HG02885 (cell line): ENCODE measurements around the gene SEMA3C.
"Not testable (repeated sequence)": the region's sequence is repeated elsewhere in the genome, so short reads cannot be mapped to it uniquely, and the experiment has no call there.

ENCODE experiments used
- ATAC-seq: cut with Tn5 transposase; IDR thresholded peaks from one replicate; pipeline ENCODE4 v1.9.1; 2021; ENCODE audit warnings: mild to moderate bottlenecking; ENCODE audit not compliant: unreplicated experiment, poor library complexity

Gene SEMA3C

GRCh38 chr7:80932536-80932935 is 13.7 kb upstream of the SEMA3C start:
- ATAC-seq = no peak

- no peak for ATAC-seq
Observed at GRCh38 chr7:80929619-80930018, 10.8 kb upstream of the SEMA3C start.

GRCh38 chr7:80926955-80927354 is 8.1 kb upstream of the SEMA3C start:
- ATAC-seq = not testable (repeated sequence)

- no peak for ATAC-seq
Observed at GRCh38 chr7:80924090-80924489, 5.2 kb upstream of the SEMA3C start.

GRCh38 chr7:80923211-80923612 is 4.4 kb upstream of the SEMA3C start:
- ATAC-seq = no peak

GRCh38 chr7:80922253-80923049 is 3.6 kb upstream of the SEMA3C start:
- no peak for ATAC-seq

DNA sequence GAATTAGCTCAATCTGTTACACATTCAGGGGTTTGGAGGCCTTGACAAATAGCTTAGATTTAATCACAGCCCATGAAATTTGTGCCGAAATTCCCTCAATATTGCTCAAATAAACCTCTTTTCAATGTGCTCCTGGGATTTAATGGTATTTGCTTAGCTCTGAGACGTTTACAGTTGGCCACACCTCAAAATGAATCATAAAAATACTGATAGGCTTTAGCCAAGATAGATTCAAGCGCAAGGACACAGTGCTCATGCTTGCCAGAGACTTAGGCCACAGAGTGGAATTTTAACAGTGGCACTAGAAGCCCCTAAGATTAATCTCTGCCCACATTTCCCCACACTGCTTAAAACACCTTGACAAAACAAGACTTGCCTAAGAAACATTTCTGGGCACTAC is 2.3 kb upstream of the SEMA3C start:
- no peak for ATAC-seq

GRCh38 chr7:80918399-80918798 is 452 bp downstream of the SEMA3C start:
- peak; percentile 70 for ATAC-seq

DNA sequence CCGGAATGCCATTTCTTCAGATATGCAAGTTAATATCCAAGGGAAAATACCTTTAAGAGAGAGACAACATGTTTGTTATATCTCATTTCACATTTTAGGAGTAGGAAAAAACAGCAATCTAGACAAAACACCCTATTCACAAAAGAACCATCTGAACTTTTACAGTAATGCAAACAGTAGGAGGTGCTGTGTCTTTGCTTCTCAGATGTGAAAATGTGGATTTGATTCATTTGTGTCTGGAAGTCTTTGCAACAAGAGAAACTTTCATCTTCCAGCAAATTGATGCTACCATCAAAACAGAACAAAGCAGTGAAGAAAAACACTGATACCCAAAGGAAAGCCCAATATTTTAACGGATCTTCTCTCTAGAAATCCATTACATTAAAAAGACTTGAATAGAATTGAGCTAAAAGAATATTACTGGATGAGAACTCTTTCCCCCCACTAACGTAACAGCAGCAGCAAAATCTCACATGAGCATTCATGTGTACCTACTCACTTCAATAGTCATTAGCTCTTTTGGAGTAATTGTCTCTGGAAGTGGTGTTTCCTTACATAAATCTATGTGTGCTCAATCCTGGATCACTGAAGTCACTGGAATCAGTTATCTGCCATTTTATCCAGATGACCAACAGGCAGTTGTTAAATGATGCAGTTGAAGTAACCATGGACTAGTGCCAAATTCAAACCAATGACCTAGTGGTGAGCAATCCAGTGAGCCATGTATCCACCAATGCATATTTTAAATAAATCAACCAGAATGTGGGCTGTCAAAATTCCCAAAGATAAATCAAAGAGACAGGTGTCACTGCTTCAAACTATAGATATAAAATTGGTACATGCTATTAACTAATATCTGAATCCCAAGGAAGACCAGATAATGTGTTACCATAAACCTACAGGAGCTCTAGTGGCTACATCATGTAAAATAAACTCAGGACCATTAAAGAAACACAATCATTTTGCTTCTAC is 1.8 kb downstream of the SEMA3C start:
- no peak for ATAC-seq

- no peak for ATAC-seq
Observed at GRCh38 chr7:80910228-80910627, 8.6 kb downstream of the SEMA3C start.

DNA sequence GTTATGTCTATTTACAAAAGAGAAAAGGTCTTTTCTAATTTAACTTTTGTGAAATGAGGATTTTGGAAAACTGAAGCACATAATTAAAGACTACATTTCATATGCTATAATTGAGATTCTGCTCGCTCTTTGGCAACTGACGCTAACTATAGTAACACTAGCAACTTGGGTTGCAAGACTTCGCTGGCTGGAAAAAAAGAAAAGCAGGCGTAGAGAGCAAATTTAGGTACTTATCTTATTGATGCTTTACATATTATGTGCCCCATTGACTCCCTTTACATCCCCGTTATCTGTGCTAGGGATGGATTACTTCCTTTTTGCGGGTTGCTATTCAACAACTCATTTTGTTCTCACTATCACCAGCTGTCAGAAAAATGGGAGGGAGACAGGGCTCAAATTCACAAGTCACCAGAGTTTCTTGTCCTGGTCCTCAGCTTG is 10.5 kb downstream of the SEMA3C start:
- no peak for ATAC-seq

DNA sequence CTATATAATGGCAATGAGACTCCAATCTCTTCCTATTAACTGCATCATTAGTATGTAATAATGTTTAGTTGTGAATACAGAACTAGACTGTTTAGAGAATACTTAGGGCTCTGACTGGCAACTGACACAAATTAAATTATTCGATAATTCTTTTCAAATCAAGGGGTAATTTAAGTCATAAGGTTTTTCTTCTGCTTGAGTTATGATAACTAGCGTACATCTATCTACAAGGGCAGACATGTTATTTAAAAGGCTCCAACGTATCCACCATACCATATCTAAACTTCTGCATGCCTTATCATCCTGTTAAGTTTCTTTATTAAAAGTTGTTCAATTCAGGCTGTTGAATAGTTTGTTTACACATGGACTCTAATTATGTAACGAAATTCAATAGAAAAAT is 11.2 kb downstream of the SEMA3C start:
- no peak for ATAC-seq

- ATAC-seq = no peak
Observed at GRCh38 chr7:80907141-80907601, 11.7 kb downstream of the SEMA3C start.

- ATAC-seq = no peak
Observed at GRCh38 chr7:80905334-80905733, 13.5 kb downstream of the SEMA3C start.

DNA sequence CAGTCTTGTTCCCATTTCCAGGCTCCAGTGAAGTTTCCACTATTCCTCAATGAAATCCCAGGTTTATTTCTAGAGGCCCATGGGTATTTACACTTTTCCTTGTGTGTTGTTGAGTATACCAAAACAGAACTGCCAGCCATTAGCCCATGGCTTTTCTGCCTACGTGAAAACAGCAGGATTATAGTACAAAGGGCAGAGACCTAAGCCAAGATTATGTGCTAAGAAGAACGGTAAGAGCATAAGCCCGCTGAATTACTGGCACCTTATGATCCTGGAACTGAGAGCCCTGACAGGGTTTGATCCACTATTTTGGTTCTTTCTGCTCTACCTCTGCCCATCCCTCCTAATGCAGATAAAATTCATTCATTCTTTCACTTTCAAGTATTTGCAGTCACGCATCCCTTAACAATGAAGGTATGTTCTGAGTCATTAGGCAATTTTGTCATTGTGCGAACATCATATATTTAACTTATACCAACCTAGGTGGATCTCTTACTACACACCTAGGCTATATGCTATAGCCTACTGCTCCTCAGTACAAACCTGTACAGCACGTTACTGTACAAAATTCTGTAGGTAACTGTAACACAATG is 16.0 kb downstream of the SEMA3C start:
- peak; percentile 55 for ATAC-seq

GRCh38 chr7:80902019-80902418 is 16.8 kb downstream of the SEMA3C start:
- no peak for ATAC-seq

DNA sequence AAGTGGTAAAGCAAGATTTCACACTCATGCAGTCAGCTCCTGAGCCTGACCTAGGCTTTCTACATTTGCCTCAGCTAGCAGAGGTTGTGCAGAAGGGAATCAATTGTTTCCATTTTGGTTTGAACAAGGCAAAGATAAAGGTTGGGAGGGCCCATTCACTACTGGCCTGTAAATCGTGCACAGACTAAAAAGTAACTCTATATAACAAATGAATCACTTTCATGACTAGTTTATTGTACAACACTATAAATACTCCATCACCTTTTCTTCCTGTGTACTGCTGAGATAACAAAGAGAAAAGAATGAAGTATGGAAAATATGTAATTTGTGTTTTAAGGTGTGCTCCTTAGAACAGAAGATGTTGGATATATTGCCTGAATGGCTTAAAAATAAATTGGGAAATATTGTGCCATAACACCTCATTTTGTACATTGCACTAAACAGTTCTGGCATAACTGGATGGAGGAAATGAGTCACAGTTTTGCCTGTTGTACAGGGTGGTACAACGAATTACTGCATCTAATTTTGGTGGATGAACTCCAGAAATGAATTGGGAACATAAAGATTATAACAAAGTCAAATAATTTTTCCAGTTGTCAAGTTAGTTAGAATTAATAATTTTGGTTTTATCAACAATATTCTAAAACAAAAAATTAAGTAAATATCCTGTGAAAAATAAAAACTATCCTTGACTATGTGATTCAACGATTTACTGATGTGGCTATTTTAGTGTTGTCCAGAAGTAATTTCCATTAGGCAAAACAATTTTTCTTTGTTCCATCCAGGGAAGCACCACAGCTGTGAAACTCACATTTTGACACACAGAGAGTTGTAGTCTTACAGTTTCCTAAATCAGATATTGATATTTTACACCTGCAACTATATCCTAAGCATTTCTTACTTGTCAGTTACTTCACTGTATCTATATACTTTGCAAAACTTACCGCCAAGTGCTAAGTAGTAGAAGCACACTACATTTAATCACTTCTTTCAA is 18.0 kb downstream of the SEMA3C start:
- no peak for ATAC-seq

GRCh38 chr7:80896906-80897598 is 21.8 kb downstream of the SEMA3C start:
- no peak for ATAC-seq

- no peak for ATAC-seq
Observed at GRCh38 chr7:80895056-80895455, 23.8 kb downstream of the SEMA3C start.
